Measurements from ENCODE around the gene ABHD17C. TPM values are rescaled to one million over a fixed set of nuclear protein-coding genes. Genes with fewer than 3 reads are reported as not detected.

The ABHD17C gene
- total RNA-seq, 1 donor = 1.6 TPM

GRCh38 chr15:80689294-80689693 is 5.8 kb upstream of the ABHD17C start:
- DNase-seq (ENCODE audit: low read depth in 2 of 3, low spot score in 2 of 3) = no peak

DNA sequence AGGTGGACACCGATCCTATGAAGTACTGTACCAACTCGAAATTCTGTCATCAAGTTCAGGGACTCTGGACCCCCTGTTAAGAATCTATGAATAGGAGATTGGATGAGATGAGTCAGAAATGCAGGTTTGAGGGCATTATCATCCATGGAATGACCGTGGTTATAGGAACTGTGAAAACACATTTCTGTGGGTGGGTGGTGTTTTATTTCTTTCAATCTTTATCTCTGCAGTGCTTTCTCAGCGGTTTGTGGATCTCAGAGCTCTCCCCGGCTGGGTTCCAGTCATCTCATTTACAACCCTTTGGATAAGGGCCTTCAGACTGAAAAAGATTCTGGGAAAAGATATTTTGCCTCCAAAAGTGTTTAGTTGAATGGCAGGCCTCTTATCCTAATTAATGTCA is 5.4 kb upstream of the ABHD17C start:
- no peak for DNase-seq (ENCODE audit: low read depth in 2 of 3, low spot score in 2 of 3)

DNA sequence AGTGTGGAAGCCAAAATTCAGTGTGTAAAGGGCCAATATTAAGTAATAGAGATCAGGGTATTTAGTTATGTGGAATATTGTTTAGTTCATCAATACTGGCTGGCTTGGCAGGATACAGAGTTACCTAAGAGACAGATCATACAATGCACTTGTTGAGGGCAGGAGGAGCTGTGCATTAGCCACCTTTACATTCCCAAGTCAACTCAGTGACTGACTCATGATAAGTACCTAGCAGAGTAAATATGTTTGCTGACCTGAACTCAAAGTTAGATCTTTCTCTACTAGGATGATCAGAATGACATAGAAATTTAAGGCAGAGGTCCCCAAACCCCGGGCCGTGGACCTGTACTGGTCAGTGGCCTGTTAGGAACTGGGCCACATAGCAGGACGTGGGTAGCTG is 3.5 kb upstream of the ABHD17C start:
- no peak for DNase-seq (ENCODE audit: low read depth in 2 of 3, low spot score in 2 of 3)

GRCh38 chr15:80693682-80694610 is 1.2 kb upstream of the ABHD17C start:
- peak in 2 of 3 donors; percentile 22 to 52 for DNase-seq (ENCODE audit: low read depth in 2 of 3, low spot score in 2 of 3)

DNA sequence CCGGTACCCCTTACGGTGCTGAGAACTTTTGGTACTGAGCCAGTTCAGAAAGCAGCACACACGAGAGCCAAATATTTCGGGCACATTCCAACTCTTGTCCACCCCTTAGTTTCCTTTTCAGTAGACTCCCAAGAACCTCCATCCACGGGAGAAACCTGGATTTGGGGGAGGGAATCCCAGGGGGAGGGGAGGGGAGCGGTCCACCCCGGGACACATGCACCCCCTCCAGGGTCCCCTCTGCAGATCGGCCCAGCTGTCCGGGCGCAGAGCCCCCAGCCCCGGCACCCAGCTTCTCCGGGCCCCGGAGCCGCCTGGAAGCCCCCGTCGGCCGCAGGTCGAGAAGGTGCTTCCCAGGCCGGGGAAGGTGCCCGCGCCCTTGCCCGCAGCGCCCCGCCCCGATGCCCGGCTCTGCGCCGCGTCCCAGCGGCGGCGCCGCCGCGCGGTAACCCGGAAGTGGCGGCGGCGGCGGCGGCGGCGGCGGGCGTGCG is 455 bp upstream of the ABHD17C start:
- peak; percentile 10 to 31 (median 30) for DNase-seq (ENCODE audit: low read depth in 2 of 3, low spot score in 2 of 3)

GRCh38 chr15:80695911-80696661 is 976 bp downstream of the ABHD17C start:
- peak in 2 of 3 donors; percentile 18 to 48 for DNase-seq (ENCODE audit: low read depth in 2 of 3, low spot score in 2 of 3)

DNA sequence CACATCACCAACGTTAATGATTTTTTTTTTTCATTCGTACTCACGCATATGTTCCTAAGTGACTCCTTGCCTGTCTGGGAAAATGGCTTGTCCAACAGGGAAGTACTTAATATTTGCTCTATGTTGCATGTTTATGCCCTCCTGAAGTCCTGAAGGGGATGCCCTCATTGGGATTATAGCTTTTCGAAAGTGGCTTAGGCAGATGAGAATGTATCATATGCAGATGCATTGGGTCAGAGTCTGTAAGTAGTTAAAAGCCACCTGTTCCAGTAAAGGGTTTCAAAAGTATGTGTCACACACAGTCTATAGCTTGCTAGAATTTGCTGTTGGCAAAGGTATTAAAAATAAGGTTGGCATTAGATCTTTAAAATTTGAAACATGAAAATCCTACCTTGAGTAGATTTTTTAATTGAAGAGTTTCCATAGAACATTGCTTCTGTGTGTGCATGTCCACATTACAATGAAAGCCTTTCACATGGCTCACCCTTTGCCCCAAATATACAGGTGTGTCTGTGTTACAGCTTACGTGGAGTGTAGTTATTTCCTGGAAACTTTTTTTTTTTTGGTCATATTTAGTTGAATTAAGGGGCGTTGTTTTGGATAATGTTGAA is 2.1 kb downstream of the ABHD17C start:
- DNase-seq (ENCODE audit: low read depth in 2 of 3, low spot score in 2 of 3) = no peak

DNA sequence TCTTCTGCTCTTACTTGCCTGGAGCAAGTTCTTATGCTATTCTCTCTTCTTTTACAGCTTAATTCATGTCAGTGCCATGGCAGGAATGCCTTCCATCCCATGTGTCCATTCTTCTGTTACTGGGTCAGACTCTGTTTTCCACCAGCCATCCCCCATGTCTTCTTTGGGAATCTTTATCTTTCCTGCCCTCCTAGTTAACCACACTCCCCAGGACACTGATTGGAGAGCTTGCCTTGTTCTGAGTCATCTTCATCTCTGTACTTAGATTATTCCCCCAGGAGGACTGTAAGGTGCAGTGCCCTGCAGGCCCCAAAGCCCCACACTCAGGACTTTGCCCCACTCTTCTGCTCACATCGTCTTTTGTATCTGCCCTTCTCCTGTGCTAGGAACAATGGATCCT is 3.6 kb downstream of the ABHD17C start:
- DNase-seq (ENCODE audit: low read depth in 2 of 3, low spot score in 2 of 3) = no peak

GRCh38 chr15:80699981-80700380 is 4.9 kb downstream of the ABHD17C start:
- no peak for DNase-seq (ENCODE audit: low read depth in 2 of 3, low spot score in 2 of 3)

GRCh38 chr15:80701676-80702311 is 6.7 kb downstream of the ABHD17C start:
- no peak for DNase-seq (ENCODE audit: low read depth in 2 of 3, low spot score in 2 of 3)

DNA sequence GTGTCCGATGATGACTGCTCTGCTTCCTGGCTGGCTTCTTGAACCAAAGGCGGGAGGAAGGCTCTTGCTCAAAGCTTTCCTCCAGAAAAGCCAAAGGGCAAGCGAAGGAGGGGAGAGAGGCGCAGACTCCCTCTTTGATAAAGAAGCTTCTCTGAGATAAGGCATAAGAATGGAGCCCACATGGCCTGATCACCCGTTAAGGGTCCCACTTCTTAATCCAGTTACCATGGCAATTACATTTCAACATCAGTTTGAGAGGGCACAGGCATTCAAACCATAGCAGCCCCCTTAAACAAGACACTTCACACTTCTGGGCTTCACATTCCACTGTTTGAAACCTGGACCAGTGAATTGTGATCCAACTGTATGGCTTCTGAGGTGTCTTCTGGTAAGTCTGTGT is 8.0 kb downstream of the ABHD17C start:
- no peak for DNase-seq (ENCODE audit: low read depth in 2 of 3, low spot score in 2 of 3)

DNA sequence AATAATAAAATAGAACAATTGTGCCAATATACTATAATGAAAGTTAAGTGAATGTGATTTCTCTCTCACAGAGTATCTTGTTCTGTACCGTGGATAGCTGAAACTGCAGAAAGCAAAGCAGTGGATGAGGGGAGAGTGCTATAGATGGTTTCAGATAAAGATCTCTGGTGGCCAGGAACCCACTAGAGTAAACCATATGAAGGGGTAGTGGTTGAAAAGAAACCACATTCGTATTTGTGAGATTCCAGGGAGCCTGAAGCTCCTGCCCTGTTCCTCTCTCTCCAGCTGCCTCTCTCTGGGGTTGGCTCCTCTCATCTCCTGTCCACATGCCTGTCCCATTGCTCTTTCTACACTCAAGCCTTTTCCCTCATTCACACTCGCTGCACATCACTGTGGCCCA is 8.9 kb downstream of the ABHD17C start:
- DNase-seq (ENCODE audit: low read depth in 2 of 3, low spot score in 2 of 3) = no peak

GRCh38 chr15:80706161-80706560 is 11.1 kb downstream of the ABHD17C start:
- no peak for DNase-seq (ENCODE audit: low read depth in 2 of 3, low spot score in 2 of 3)

GRCh38 chr15:80709542-80709941 is 14.4 kb downstream of the ABHD17C start:
- no peak for DNase-seq (ENCODE audit: low read depth in 2 of 3, low spot score in 2 of 3)

GRCh38 chr15:80710635-80711554 is 15.8 kb downstream of the ABHD17C start:
- DNase-seq (ENCODE audit: low read depth in 2 of 3, low spot score in 2 of 3) = no peak

GRCh38 chr15:80711886-80712285 is 16.8 kb downstream of the ABHD17C start:
- no peak for DNase-seq (ENCODE audit: low read depth in 2 of 3, low spot score in 2 of 3)

DNA sequence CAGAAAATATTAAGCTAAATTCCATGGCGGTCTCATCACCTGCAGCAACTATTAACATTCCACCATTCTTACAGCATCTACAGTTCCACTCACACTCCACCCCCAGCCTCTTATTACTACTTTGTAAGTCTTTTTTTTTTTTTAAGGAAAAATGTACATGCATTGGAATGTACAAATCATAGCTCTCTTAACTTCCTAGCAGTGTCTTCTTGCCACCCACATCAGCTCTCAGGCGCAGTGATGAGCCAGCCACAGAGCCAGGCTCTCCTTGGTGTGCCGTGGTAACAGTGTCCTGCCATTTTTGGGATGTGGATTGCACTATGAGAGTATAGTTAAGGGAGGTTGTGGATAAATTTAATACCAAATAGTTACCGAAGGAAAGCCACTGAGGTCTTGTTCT is 17.8 kb downstream of the ABHD17C start:
- DNase-seq (ENCODE audit: low read depth in 2 of 3, low spot score in 2 of 3) = no peak

DNA sequence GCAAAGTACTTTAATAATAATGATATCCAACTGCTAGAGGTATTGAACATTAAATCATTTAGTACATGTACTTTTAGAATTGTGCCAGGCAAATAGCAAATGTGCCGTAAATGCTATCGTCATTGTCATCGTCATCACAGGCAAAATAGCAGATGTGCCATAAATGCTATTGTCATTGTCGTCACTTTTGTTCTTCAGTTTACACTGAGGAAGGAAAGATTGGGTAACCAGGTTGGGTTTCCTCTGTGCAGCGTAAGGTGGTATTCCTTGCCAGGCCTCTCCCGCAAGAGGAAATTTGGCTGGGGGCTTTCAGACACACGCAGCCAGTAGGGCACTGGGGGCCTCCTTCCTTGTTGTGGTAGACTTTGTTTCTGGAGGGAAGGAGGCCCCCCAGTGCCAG is 26.4 kb downstream of the ABHD17C start:
- DNase-seq (ENCODE audit: low read depth in 2 of 3, low spot score in 2 of 3) = peak in 2 of 3 donors; percentile 17 to 36

DNA sequence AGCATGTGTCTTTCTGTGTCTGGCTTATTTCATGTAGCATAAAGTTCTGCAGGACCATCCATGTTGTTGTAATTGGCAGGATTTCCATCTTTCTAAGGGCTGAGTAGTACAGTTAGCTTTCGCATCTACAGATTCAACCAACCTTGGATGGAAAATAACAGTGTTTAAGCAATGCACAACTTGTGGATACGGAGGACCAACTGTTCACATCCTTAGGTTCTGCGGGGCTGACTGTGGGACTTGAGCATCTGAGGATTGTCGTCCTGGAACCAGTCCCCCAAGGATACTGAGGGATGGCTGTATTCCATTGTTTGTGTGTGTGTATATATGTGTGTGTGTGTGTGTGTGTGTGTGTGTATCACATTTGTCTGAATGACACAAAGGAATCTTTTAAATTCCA is 27.7 kb downstream of the ABHD17C start:
- no peak for DNase-seq (ENCODE audit: low read depth in 2 of 3, low spot score in 2 of 3)

DNA sequence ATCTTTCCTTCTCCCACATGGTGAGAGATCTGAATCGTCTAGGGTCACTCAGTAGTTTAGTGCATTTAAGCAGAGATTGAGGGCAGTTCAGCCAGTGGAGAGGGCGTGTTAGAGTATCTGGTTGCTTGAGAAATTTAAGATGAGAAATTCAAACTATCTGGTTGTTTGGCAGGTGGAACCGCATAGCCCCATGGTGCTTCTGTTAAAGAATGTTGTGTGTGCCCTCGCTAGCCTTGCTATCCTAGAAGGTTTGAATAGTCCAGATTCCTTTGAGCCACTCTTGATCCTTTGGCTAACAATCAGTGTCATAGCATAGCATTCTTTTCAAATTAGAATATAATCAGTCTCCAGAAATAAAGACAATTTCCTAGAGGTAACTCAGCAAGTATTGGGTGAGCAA is 32.1 kb downstream of the ABHD17C start:
- no peak for DNase-seq (ENCODE audit: low read depth in 2 of 3, low spot score in 2 of 3)

All from hematopoietic multipotent progenitor cell (in vitro differentiated cells).